K562 (cell line): ENCODE measurements around the gene HPS4. TPM values are rescaled to one million over a fixed set of nuclear protein-coding genes. Genes with fewer than 3 reads are reported as not detected.
A peak's percentile ranks its signal among the peaks of the same experiment; 100 is the strongest.

Experiments used
- ATAC-seq: fragments of 200-7000 bp; cut with Tn5 transposase; 3 replicates; pipeline ENCODE4 v1.9.1; 2020; ENCODE audit warnings: moderate library complexity
- BruUV-seq: library from RNA; stranded (reverse); fragments of 400-500 nt; replicated peaks from 2 replicates; lab custom pipeline; 2021; lab: Mats Ljungman, UMichigan
- CTCF ChIA-PET: fragments of 300-600 bp; formaldehyde crosslinking; extraction: SDS; loops from one replicate; lab custom pipeline; 2021; ENCODE audit warnings: low intra/inter-chr PET ratio; lab: Yijun Ruan, JAX
- POLR2A ChIA-PET: fragments of 300-600, 350-650 bp; sonication (Branson Sonifier 250); formaldehyde crosslinking; extraction: SDS; loops from one replicate; lab custom pipeline; 2021; ENCODE audit warnings: antibody characterized with exemption, inconsistent platforms; lab: Yijun Ruan, JAX
- DNase-seq, 4 experiments: peaks; one replicate each; pipeline versions ENCODE4 v3.0.0 to v3.0.0-alpha.2; 2011 to 2018; ENCODE audit warnings: low spot score in 3 of 4, mixed read lengths in 3 of 4; ENCODE audit errors: extremely low read depth in 1 of 4
- FAIRE-seq: peaks from 2 replicates; lab custom pipeline; 2011; peaks lifted over from hg19 to GRCh38; lab: Jason Lieb, UNC
- H2AFZ ChIP-seq: 2 replicates; pipeline ENCODE4 v1.6.0; 2011; ENCODE audit warnings: low read depth, low read length, control low read depth, inconsistent platforms
- H3K27ac ChIP-seq: fragments of 200-600 bp; 3 replicates; pipeline ENCODE4 v1.8.0; 2011; ENCODE audit warnings: low read depth, mild to moderate bottlenecking, control low read depth, inconsistent platforms, low read length, moderate library complexity, mixed read lengths; ENCODE audit errors: extremely low read depth
- H3K27me3 ChIP-seq, 2 experiments: fragments of 300-600 bp in 1 of 2; 2 replicates in 1 of 2; 3 replicates in 1 of 2; pipeline versions ENCODE4 v1.6.0 to v1.8.0; 2011; ENCODE audit warnings: inconsistent platforms in 2 of 2, low read length in 2 of 2, mild to moderate bottlenecking in 1 of 2, mixed read lengths in 1 of 2, moderate library complexity in 1 of 2; ENCODE audit not compliant: control insufficient read depth in 2 of 2, insufficient read depth in 2 of 2
- H3K36me3 ChIP-seq: fragments of 300-600 bp; 3 replicates; pipeline ENCODE4 v1.8.0; 2011; ENCODE audit warnings: mild to moderate bottlenecking, low read length, inconsistent platforms; ENCODE audit not compliant: control insufficient read depth, insufficient read depth
- H3K4me1 ChIP-seq, 2 experiments: fragments of 200-600 bp in 1 of 2; replicated peaks in 1 of 2; 2 replicates in 1 of 2; 3 replicates in 1 of 2; pipeline versions ENCODE4 v1.5.1 to v1.8.0; 2011; ENCODE audit warnings: inconsistent platforms in 2 of 2, low read length in 2 of 2, mild to moderate bottlenecking in 1 of 2, mixed read lengths in 1 of 2, moderate library complexity in 1 of 2; ENCODE audit not compliant: control insufficient read depth in 2 of 2, insufficient read depth in 2 of 2
- H3K4me2 ChIP-seq: 2 replicates; pipeline ENCODE4 v1.6.1; 2011; ENCODE audit warnings: low read length, control low read depth, inconsistent platforms, mixed read lengths; ENCODE audit not compliant: insufficient read depth
- H3K4me3 ChIP-seq: fragments of 200-600 bp; sonication (generic), shearing (Covaris generic); 2 replicates; pipeline ENCODE4 v1.5.1; 2016; ENCODE audit warnings: control low read depth, inconsistent platforms
- H3K79me2 ChIP-seq: fragments of 200-600 bp; 3 replicates; pipeline ENCODE4 v1.8.0; 2011; ENCODE audit warnings: low read length, inconsistent platforms; ENCODE audit not compliant: control insufficient read depth, insufficient read depth
- H3K9ac ChIP-seq, 2 experiments: 2 replicates each; pipeline versions ENCODE4 v1.6.0 to v1.6.1; 2011; ENCODE audit warnings: low read depth in 2 of 2, low read length in 2 of 2, control low read depth in 1 of 2, inconsistent platforms in 1 of 2, mild to moderate bottlenecking in 1 of 2, mixed read lengths in 1 of 2; ENCODE audit not compliant: insufficient read depth in 1 of 2
- H3K9me1 ChIP-seq: one replicate; pipeline ENCODE4 v1.6.0; 2011; ENCODE audit warnings: inconsistent platforms, mild to moderate bottlenecking, low read length, moderate library complexity; ENCODE audit not compliant: control insufficient read depth, insufficient read depth
- H3K9me3 ChIP-seq: replicated peaks from 2 replicates; pipeline ENCODE4 v1.5.1; 2011; ENCODE audit warnings: low read depth, low read length, inconsistent platforms; ENCODE audit not compliant: control insufficient read depth, insufficient read depth
- H4K20me1 ChIP-seq: replicated peaks from 2 replicates; pipeline ENCODE4 v1.6.1; 2011; ENCODE audit warnings: low read length, inconsistent platforms, mixed read lengths; ENCODE audit not compliant: control insufficient read depth, insufficient read depth
- CBX3 ChIP-seq, 2 experiments: IDR thresholded peaks; 1 replicate in 1 of 2; 2 replicates in 1 of 2; pipeline ENCODE4 v1.6.1; 2012; ENCODE audit warnings: inconsistent platforms in 2 of 2, low read length in 2 of 2, borderline replicate concordance in 1 of 2, control low read depth in 1 of 2
- CREBBP ChIP-seq: IDR thresholded peaks from one replicate; pipeline ENCODE4 v1.6.1; 2012; ENCODE audit warnings: low read depth, mild to moderate bottlenecking, control low read depth, inconsistent platforms, low read length
- NUFIP1 ChIP-seq: fragments of 450-650 bp; IDR thresholded peaks from 2 replicates; pipeline ENCODE4 v1.6.1; 2018; ENCODE audit not compliant: partially characterized antibody
- PTRF ChIP-seq: fragments of 450-650 bp; IDR thresholded peaks from 2 replicates; pipeline ENCODE4 v1.6.1; 2016; ENCODE audit warnings: mild to moderate bottlenecking, missing genetic modification characterization, missing compliant biosample characterization
- SMARCA4 ChIP-seq: fragments of 450-650 bp; IDR thresholded peaks from 2 replicates; pipeline ENCODE4 v1.6.1; 2016
- ZNF143 ChIP-seq: sonication (generic); formaldehyde crosslinking; IDR thresholded peaks from 2 replicates; pipeline ENCODE4 v1.9.0; 2022; ENCODE audit warnings: mild to moderate bottlenecking, missing genetic modification reagents
- ZNF174 ChIP-seq: fragments of 250-450 bp; sonication (Bioruptor Pico); IDR thresholded peaks from 2 replicates; pipeline ENCODE4 v1.4.0; 2020; ENCODE audit warnings: mild to moderate bottlenecking
- ZNF224 ChIP-seq: sonication (generic); formaldehyde crosslinking; IDR thresholded peaks from 2 replicates; pipeline ENCODE4 v1.8.0; 2022; ENCODE audit warnings: mild to moderate bottlenecking, missing genetic modification reagents
- ZNF263 ChIP-seq: sonication (generic); formaldehyde crosslinking; IDR thresholded peaks from 2 replicates; pipeline ENCODE4 v1.8.0; 2022; ENCODE audit warnings: mild to moderate bottlenecking, missing genetic modification reagents, borderline replicate concordance
- ZNF407 ChIP-seq: fragments of 450-650 bp; IDR thresholded peaks from 2 replicates; pipeline ENCODE4 v1.6.1; 2016; ENCODE audit warnings: low read depth
- WGBS: fragments of 100-300 bp; shearing (Covaris generic); methylation state at CpG from one replicate; pipeline ENCODE4 v1.1.6; 2016; ENCODE audit warnings: low coverage, mixed read lengths; ENCODE audit not compliant: insufficient coverage; ENCODE audit errors: missing lambda C conversion rate; 5-methylcytosine and 5-hydroxymethylcytosine counted together
- in situ Hi-C: fragments of 300-500 bp; cut with MboI; formaldehyde crosslinking; loops from 4 replicates; pipeline ENCODE4 v1.15.0; 2018; ENCODE audit warnings: inconsistent platforms, mixed read lengths
- intact Hi-C: fragments of 100-400 bp; cut with micrococcal nuclease; formaldehyde crosslinking; loops from 2 replicates; pipeline ENCODE4 v1.14.2; 2022
- polyA plus RNA-seq, 8 experiments: library from polyadenylated mRNA; depleted of rRNA in 4 of 8; stranded (reverse) in 5 of 8; unstranded in 3 of 8; fragments of >200 nt; fragmentation: Nextera tagmentation in 2 of 8; fragmentation: Illumina TruSeq in 1 of 8; extraction: Ambion mirVana in 2 of 8; extraction: Trizol in 1 of 8; gene quantifications; 2 replicates each; pipeline versions ENCODE4 v1.2.1 to v1.2.3, GENCODE V29; 2011 to 2014; ENCODE audit warnings: inconsistent platforms in 1 of 8, missing spikeins in 1 of 8
- total RNA-seq, 7 experiments: library from RNA; depleted of rRNA in 6 of 7; stranded (reverse); fragments of >200 nt in 6 of 7; fragmentation: Illumina TruSeq in 2 of 7; extraction: Trizol in 2 of 7; gene quantifications; 2 replicates each; pipeline versions ENCODE4 v1.2.1 to v1.2.3, GENCODE V29; 2011 to 2021; ENCODE audit warnings: low replicate concordance in 1 of 7

HPS4 gene
- total and polyA plus RNA-seq, 9 of the 15 experiments (the other 6 are each of a cell fraction or from before 2014, with no cell fraction given), result 12.8 to 29.2 (median 25.3) TPM

GRCh38 chr22:26501996-26502395 is 18.4 kb upstream of the HPS4 start:
- H4K20me1 ChIP-seq, result no peaks in the 10 kb centered on the region
- no peak overlapping the region for H2AFZ ChIP-seq
- H3K36me3 ChIP-seq, result peaks cover 81% of the 10 kb centered on the region
- no peaks in the 10 kb centered on the region for H3K27me3 ChIP-seq
- ATAC-seq (no peak), FAIRE-seq (no peak), DNase-seq (no peak)
- in situ Hi-C loops, result no loop called here
- POLR2A ChIA-PET, result interaction anchor here (1.2 to 2.5 kb wide), 3 partner anchors 8 to 10 kb away, joined by 3 to 7 read pairs (median 5); partner anchors contain the start of gene TFIP11
- no peak for TF ChIP-seq ZNF224 (CRISPR knock-in tag)
- no peak for TF ChIP-seq ZNF263 (CRISPR knock-in tag)
- TF ChIP-seq CREBBP, result no peak
- TF ChIP-seq ZNF143 (CRISPR knock-in tag), result no peak
- no peak for TF ChIP-seq SMARCA4
- no peak for TF ChIP-seq CBX3 (IDR thresholded peaks at IDR 0.05; ENCODE audit: borderline replicate concordance in 1 of 2, low read length in 2 of 2)
- TF ChIP-seq ZNF174 (CRISPR knock-in tag), result no peak
- no peak for TF ChIP-seq PTRF (tag)
- TF ChIP-seq ZNF407, result no peak
- TF ChIP-seq NUFIP1, result no peak
- CTCF ChIA-PET, result no interaction called here
- WGBS, result 57% methylated on average over 2 of the region's 2 CpGs
- peak overlapping the region; percentile 75; the same call in 2 of the 3 replicates for H3K27ac ChIP-seq
- H3K4me2 ChIP-seq, result no peak overlapping the region
- H3K9me1 ChIP-seq, result no peaks in the 10 kb centered on the region
- intact Hi-C loops, result no loop called here
- H3K4me1 ChIP-seq, result peaks cover 5 to 7% of the 10 kb centered on the region in 2 experiments; a peak in 3 of 5 replicates
- H3K4me3 ChIP-seq, result no peak overlapping the region
- H3K79me2 ChIP-seq, result no peaks in the 10 kb centered on the region; the same call in 2 of the 3 replicates
- no peak overlapping the region for H3K9ac ChIP-seq
- BruUV-seq, result no TSS peak
- H3K9me3 ChIP-seq, result no peaks in the 10 kb centered on the region
